Right ventricle myocardium inferior (tissue), 1 donor: Measurements from ENCODE around the gene F2RL2. TPM values are rescaled to one million over a fixed set of nuclear protein-coding genes. Genes with fewer than 3 reads are reported as not detected.

Experiments used
- ATAC-seq: fragments of 200-7000 bp; cut with Tn5 transposase; one replicate; pipeline ENCODE4 v1.9.1; 2020; ENCODE audit warnings: mild to moderate bottlenecking, moderate library complexity
- DNase-seq: peaks from one replicate; pipeline ENCODE4 v3.0.0; 2021; ENCODE audit errors: missing footprints
- intact Hi-C: fragments of 100-400 bp; cut with DNase I; formaldehyde crosslinking; loops from one replicate; pipeline ENCODE4 v1.11.0; 2022
- total RNA-seq: library from RNA; stranded (reverse); fragmentation: NEBNext Ultra II Directional; extraction: Animal tissue kit (Norgen Biotek cat#: 25700); gene quantifications from one replicate; pipeline ENCODE4 v1.2.1, GENCODE V29; 2021
- donor health status: DM: no; HTN: yes; CAD: no; lungs with severe emphysema.

The F2RL2 gene
- total RNA-seq, 1 donor from 2014 or later, result 0.14 TPM

- DNase-seq, result no peak
- intact Hi-C loops, result no loop called here
- no peak for ATAC-seq
These were observed 27.3 kb downstream of the F2RL2 start for GRCh38 chr5:76595755-76596481.

- no peak for DNase-seq
- ATAC-seq, result no peak
- intact Hi-C loops, result no loop called here
These were observed 29.1 kb downstream of the F2RL2 start for GRCh38 chr5:76594107-76594506.

- ATAC-seq, result no peak
- intact Hi-C loops, result no loop called here
- DNase-seq, result no peak
These were observed 30.5 kb downstream of the F2RL2 start for GRCh38 chr5:76592692-76593091.

GRCh38 chr5:76591366-76591765 is 31.8 kb downstream of the F2RL2 start:
- DNase-seq, result no peak
- ATAC-seq, result no peak
- intact Hi-C loops, result no loop called here

GRCh38 chr5:76590027-76590426 is 33.2 kb downstream of the F2RL2 start:
- DNase-seq, result no peak
- intact Hi-C loops, result no loop called here
- no peak for ATAC-seq

GRCh38 chr5:76586531-76586930 is 36.7 kb downstream of the F2RL2 start:
- no peak for ATAC-seq
- intact Hi-C loops, result no loop called here
- DNase-seq, result no peak

DNA sequence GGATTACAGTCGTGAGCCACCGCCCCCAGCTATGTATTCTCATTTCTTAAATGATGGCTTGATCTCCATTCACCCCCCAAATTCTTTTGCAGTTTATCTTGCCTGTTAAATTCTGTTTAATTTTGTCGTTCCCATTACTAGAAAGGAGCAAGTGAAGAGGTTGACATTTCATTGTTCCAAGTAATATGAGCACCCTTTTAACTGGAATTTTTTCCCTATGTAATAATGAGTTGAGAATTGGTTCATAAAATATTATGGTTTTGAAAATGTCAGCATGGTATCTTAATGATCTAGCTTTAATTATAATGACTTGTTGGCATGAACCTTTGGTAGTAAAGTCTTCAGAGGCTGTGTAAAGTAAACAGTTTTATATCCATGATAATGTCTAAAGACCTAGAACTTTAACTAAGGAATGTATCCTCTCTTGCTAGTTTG is 37.4 kb downstream of the F2RL2 start:
- intact Hi-C loops, result no loop called here
- no peak for ATAC-seq

GRCh38 chr5:76583163-76584047 is 39.8 kb downstream of the F2RL2 start:
- DNase-seq (no peak), ATAC-seq (no peak)
- intact Hi-C loops, result no loop called here

More for the DNA sequence above, 37.4 kb downstream of the F2RL2 start:
- DNase-seq, result no peak

DNA sequence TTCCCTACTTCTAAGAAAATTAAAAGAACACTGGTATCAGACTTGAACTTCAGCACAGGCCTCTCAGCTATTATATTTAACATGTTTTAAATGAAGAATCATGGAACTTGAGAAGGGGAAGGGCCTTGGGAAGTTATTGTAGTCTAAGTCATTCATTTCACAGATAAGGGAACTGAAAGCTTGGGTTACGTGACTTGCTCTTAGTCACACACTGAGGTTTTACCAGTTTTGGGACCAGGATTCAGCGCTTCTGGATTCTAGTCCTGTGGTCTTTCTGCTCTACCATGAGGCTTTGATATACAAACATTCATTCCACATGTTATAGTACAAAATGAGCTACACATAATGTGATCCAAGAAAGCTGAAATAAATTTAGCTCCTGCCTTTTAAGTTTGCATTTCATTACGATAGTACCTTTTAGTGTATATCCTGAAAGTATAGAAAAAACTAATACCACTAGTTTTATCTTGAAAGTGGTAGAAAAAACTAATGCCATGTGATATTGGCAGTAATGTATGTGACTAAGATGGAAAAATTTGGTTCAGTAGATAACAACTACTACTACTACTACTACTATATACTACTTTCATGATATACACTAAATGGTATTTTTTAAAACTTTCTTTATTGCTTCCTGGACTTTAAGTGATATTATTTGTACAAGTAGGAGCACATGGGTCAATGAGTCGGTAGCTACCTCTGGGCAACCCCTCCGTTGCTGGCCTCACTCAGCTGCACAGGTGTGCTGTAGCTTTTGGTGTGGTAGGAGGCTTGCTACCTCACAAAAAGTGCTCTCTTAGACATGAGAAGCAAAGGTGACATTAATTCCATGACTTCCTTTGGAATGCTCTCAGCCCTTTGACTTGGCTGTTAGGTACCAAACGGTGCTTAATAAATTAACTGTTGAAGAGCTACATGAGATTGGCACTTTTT is 40.7 kb downstream of the F2RL2 start:
- no peak for DNase-seq
- intact Hi-C loops, result no loop called here
- peak; percentile 34 for ATAC-seq

GRCh38 chr5:76580981-76581380 is 42.2 kb downstream of the F2RL2 start:
- intact Hi-C loops, result no loop called here
- ATAC-seq (no peak), DNase-seq (no peak)

GRCh38 chr5:76579166-76579937 is 43.9 kb downstream of the F2RL2 start:
- no peak for ATAC-seq
- intact Hi-C loops, result no loop called here
- DNase-seq, result no peak

GRCh38 chr5:76576996-76577395 is 46.2 kb downstream of the F2RL2 start:
- intact Hi-C loops, result no loop called here
- ATAC-seq (no peak), DNase-seq (no peak)

GRCh38 chr5:76576450-76576849 is 46.8 kb downstream of the F2RL2 start:
- ATAC-seq, result no peak
- intact Hi-C loops, result no loop called here
- no peak for DNase-seq

- no peak for DNase-seq
- intact Hi-C loops, result no loop called here
- ATAC-seq, result no peak
These were observed 51.6 kb downstream of the F2RL2 start for GRCh38 chr5:76571559-76571958.

GRCh38 chr5:76570153-76570552 is 53.0 kb downstream of the F2RL2 start:
- DNase-seq (no peak), ATAC-seq (no peak)
- intact Hi-C loops, result no loop called here
